Thyroid gland (tissue), 4 donors: ENCODE results near the gene MRPL37.

Experiments
- CTCF ChIP-seq, 6 experiments: fragments of 200-600 bp in 3 of 6; fragments of 450-650 bp in 3 of 6; sonication (generic) in 3 of 6; IDR thresholded peaks; one replicate each; pipeline ENCODE4 v1.5.1; 2016 to 2019; ENCODE audit warnings: antibody characterized with exemption in 6 of 6, mild to moderate bottlenecking in 2 of 6, inconsistent platforms in 1 of 6, moderate library complexity in 1 of 6
- POLR2A ChIP-seq, 2 donors: fragments of 450-650 bp; IDR thresholded peaks; one replicate each; pipeline ENCODE4 v1.6.1; 2017; ENCODE audit warnings: antibody characterized with exemption in 2 of 2, mild to moderate bottlenecking in 2 of 2, moderate library complexity in 1 of 2

- TF ChIP-seq CTCF (IDR thresholded peaks at IDR 0.05) = no peak
- TF ChIP-seq POLR2A (IDR thresholded peaks at IDR 0.05) = no peak
Observed at GRCh38 chr1:54256522-54257345, 56.8 kb downstream of the MRPL37 start.
